DOHH2 (cell line): Measurements from ENCODE around the gene TRIM22.

Source experiments
- CTCF ChIP-seq: fragments of 200-600 bp; sonication (generic); IDR thresholded peaks from one replicate; pipeline ENCODE4 v1.5.1; 2014; ENCODE audit warnings: antibody characterized with exemption, mild to moderate bottlenecking, low read depth, low read length; ENCODE audit not compliant: poor library complexity, severe bottlenecking
- EZH2phosphoT487 ChIP-seq: fragments of 200-600 bp; sonication (generic); IDR thresholded peaks from 2 replicates; pipeline ENCODE4 v1.6.1; 2017; ENCODE audit warnings: borderline replicate concordance, mild to moderate bottlenecking, antibody characterized with exemption, low read length, moderate library complexity, mixed read lengths

GRCh38 chr11:5665051-5665570 is 24.5 kb upstream of the TRIM22 start:
- TF ChIP-seq CTCF (no peak), EZH2phosphoT487 (no peak)
